Calu3 (cell line): ENCODE results near the gene CDCA5. TPM values are rescaled to one million over a fixed set of nuclear protein-coding genes. Genes with fewer than 3 reads are reported as not detected.

Source experiments
- BruUV-seq: library from RNA; stranded (reverse); fragments of 400-500 nt; replicated peaks from 2 replicates; lab custom pipeline; 2021; lab: Mats Ljungman, UMichigan
- CTCF ChIA-PET: fragments of 300-600 bp; sonication (Branson Sonifier 250); formaldehyde crosslinking; loops from one replicate; lab custom pipeline; 2022; ENCODE audit warnings: antibody characterized with exemption; lab: Charles Lee
- DNase-seq: peaks from one replicate; pipeline ENCODE4 v3.0.0; 2022
- H3K27ac Mint-ChIP-seq: one replicate; pipeline ENCODE4 v1.8.0; 2022; ENCODE audit warnings: mixed read lengths; ENCODE audit not compliant: unreplicated experiment
- H3K27me3 Mint-ChIP-seq: one replicate; pipeline ENCODE4 v1.8.0; 2022; ENCODE audit warnings: mixed read lengths; ENCODE audit not compliant: unreplicated experiment
- H3K36me3 Mint-ChIP-seq: one replicate; pipeline ENCODE4 v1.8.0; 2022; ENCODE audit warnings: mild to moderate bottlenecking, moderate library complexity, mixed read lengths; ENCODE audit not compliant: insufficient read depth, unreplicated experiment
- H3K4me1 Mint-ChIP-seq: one replicate; pipeline ENCODE4 v1.8.0; 2022; ENCODE audit warnings: mild to moderate bottlenecking, low read depth, mixed read lengths; ENCODE audit not compliant: unreplicated experiment
- H3K4me3 Mint-ChIP-seq: one replicate; pipeline ENCODE4 v1.8.0; 2022; ENCODE audit warnings: mild to moderate bottlenecking, low read depth, moderate library complexity, mixed read lengths; ENCODE audit not compliant: unreplicated experiment
- H3K9me3 Mint-ChIP-seq: one replicate; pipeline ENCODE4 v1.8.0; 2022; ENCODE audit warnings: low read depth, mixed read lengths; ENCODE audit not compliant: unreplicated experiment
- CTCF ChIP-seq: fragments of 200-600 bp; IDR thresholded peaks from one replicate; pipeline ENCODE4 v1.8.0; 2022; ENCODE audit warnings: antibody characterized with exemption; ENCODE audit not compliant: unreplicated experiment
- intact Hi-C: fragments of 100-400 bp; cut with micrococcal nuclease; formaldehyde crosslinking; loops from one replicate; pipeline ENCODE4 v1.10.0; 2022; ENCODE audit not compliant: unreplicated experiment
- total RNA-seq: library from RNA; stranded (reverse); gene quantifications from 2 replicates; pipeline ENCODE4 v1.2.3, GENCODE V29; 2022

CDCA5 gene
- total RNA-seq, 1 experiment from 2014 or later = 53.4 TPM

DNA sequence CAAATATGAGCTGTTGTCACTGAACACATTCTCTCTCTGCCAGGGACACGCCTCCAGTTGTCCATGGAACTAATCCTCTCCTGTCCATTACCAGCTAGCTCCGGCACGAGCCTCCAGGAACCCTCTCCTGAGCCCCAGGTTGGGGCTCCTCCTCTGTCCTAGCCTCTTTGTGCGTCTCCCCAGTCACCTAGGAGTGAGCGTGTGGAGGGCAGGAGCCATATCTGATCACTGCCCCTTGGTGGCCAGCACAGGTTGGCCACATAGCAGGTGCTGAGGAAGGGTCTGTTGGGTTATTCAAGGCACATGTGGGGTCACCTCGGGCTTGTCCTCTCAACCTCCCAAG lies 48.0 kb upstream of the CDCA5 start:
- intact Hi-C loops = no loop called here
- TF ChIP-seq CTCF = no peak
- Mint-ChIP-seq H3K9me3 (no peaks in the 10 kb centered on the region), H3K4me1 (peaks cover 28% of the 10 kb centered on the region), H3K4me3 (peak overlapping the region; percentile 99), H3K27me3 (no peaks in the 10 kb centered on the region), H3K36me3 (peaks cover 86% of the 10 kb centered on the region), H3K27ac (no peak overlapping the region)
- no peak for DNase-seq
- no TSS peak for BruUV-seq
- CTCF ChIA-PET = no interaction called here

DNA sequence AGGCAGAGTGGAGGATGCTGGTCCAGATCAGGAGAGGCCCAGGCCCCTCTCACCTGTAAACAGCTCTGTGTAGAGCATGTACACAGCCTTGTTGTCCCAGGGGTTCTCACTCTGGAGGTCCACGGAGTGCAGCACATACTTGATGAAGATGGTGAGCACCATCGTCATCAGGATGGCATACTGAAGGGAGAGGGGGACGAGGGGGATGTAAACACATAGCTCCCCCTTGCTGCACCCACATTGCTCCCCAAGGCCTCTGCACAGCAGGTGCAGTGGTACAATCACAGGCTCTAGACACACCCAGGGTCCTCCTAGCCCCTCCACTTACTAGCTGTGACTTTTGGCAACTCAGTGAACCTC lies 47.6 kb upstream of the CDCA5 start:
- peak overlapping the region; percentile 24 for H3K27ac Mint-ChIP-seq

DNA sequence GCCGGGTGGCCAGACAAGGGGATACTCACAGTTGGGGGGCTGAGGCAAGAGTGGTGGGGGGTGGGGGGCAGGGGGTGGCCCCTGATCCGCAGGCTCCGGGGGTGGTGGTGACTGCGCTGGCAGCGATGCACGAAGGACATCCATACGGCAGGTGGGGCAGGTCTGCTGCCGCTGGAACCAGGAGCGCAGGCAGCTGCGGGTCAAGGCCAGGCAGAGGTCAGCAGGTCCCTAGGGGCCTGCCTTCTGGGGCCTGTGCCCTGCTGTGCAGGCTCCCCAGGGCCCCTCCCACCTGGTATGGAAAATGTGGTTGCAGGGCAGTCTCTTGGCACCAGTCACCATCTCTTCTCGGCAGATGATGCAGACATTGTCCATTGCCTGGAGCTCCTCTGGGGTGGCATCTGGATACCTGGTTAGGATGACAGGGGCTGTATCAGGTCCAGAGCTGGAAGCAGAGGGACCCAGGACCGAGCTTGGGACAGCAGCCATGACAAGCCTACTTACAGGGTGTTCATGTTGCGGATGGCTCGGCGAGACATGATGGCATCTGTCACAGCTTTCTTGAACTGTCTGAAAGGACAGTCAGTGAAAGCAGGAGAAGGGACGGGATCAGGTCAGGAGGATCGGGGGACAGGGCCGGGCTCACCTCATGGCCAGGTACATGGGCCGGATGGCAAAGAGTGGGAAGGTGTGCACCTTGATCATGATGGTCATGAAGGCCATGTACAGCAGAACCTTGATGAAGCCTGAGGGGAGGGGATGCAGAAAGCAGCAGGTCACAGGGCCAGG lies 47.0 kb upstream of the CDCA5 start:
- H3K9me3 Mint-ChIP-seq = no peaks in the 10 kb centered on the region
- no peak overlapping the region for H3K4me3 Mint-ChIP-seq
- TF ChIP-seq CTCF = no peak
- no TSS peak for BruUV-seq
- peak overlapping the region; percentile 24 for H3K27ac Mint-ChIP-seq
- CTCF ChIA-PET = no interaction called here
- DNase-seq = no peak
- peaks cover 17% of the 10 kb centered on the region for H3K4me1 Mint-ChIP-seq
- peaks cover 92% of the 10 kb centered on the region for H3K36me3 Mint-ChIP-seq
- H3K27me3 Mint-ChIP-seq = no peaks in the 10 kb centered on the region
- intact Hi-C loops = no loop called here

More for the DNA sequence above, 47.6 kb upstream of the CDCA5 start:
- no peak overlapping the region for H3K4me3 Mint-ChIP-seq
- no TSS peak for BruUV-seq
- no peak for TF ChIP-seq CTCF
- CTCF ChIA-PET = no interaction called here
- H3K9me3 Mint-ChIP-seq = no peaks in the 10 kb centered on the region
- peaks cover 90% of the 10 kb centered on the region for H3K36me3 Mint-ChIP-seq
- H3K4me1 Mint-ChIP-seq = peaks cover 23% of the 10 kb centered on the region
- H3K27me3 Mint-ChIP-seq = no peaks in the 10 kb centered on the region
- no peak for DNase-seq
- intact Hi-C loops = no loop called here

DNA sequence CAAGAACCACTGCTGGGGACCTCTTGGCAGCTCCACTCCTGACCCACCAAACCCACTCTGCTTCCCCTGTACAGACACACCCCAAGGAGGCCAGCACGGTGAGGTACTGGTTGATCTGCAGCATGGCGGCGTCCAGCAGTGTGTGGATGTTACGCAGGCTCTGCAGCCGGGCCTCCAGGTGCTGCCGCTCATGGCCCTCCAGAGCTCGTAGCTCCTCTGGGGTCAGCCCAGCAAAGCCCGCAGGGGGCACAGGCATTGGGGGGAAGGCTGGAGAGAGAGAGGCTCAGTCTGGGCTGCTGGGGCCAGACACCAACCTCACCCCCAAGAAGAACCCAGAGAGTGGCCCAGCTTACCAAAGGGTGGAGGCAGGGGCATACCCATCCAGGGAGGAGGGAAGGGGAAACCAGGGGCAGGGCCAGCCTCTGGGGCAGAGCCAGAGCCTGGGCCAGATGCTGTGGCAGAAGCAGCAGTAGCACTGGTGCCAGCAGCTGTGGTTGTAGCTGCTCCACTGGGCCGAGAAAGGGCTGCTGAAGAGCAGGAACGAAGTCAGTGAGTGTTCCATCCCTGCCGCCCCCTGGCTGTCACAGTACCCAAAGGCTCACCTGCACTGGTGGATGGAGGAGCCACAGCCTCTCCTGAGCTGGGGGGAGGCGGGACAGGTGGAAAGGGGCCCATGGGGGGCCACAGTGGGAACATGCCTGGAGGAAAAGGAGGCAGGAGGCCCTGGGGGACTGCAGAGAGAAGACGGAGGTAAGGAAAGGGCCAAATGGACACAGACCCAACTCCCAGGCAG lies 46.0 kb upstream of the CDCA5 start:
- no peak for DNase-seq
- TF ChIP-seq CTCF = no peak
- intact Hi-C loops = no loop called here
- Mint-ChIP-seq H3K27ac (no peak overlapping the region), H3K4me1 (peaks cover 13% of the 10 kb centered on the region), H3K36me3 (peaks cover 92% of the 10 kb centered on the region), H3K4me3 (no peak overlapping the region), H3K9me3 (no peaks in the 10 kb centered on the region), H3K27me3 (no peaks in the 10 kb centered on the region)
- CTCF ChIA-PET = interaction anchor here (0.7 kb wide), 1 partner anchor 924 kb away, joined by 3 read pairs; the partner anchor contains the start of gene FERMT3
- no TSS peak for BruUV-seq
